ENCODE measurements around the gene PTGS1. TPM values are rescaled to one million over a fixed set of nuclear protein-coding genes. Genes with fewer than 3 reads are reported as not detected.

Gene PTGS1
- total and polyA plus RNA-seq, 2 of the 8 experiments (the other 6 are each of a cell fraction or from before 2014, with no cell fraction given), result 1.1 to 1.9 TPM

DNA sequence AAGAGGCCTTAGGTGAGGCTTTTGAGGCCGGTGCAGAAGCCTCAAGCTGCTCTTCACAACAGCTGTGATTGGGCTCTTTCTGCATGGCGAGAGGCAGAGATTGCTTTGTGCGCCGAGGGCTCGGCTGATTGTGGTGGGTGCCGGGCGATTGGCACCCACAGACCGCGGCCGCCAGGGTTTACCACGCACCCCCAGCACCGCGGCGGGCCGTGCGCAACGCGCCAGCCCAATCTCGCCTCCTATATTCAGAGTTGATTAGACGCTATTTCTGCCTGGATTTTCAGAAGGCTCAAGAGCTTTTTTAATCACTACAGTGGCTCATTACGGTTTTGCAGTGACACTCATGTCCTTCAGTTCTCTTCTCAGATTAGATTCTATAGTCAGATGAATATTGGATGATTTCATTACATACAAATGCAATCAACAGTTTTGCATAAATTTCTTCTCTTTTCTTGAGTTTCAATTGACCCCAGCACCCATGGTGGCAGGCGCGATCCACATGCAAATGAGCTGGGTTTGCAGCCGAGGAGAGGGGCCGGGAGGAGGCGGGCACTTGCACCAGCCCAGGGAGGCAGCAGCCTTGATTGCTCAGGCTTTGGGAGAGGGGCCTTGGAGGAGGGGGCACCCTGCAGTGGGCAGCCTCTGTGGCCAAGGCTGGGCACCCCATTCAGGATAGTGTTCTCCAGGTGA, 33.8 kb upstream of the PTGS1 start:
- CTCF ChIA-PET (ENCODE audit: partially characterized antibody), result interaction anchor here (0.6 to 25.6 kb wide), 10 partner anchors 11 to 238 kb away, joined by 3 to 544 read pairs (median 3); no protein-coding TSS in a partner anchor
- Histone ChIP-seq H3K14ac (ENCODE audit: insufficient read length) (no peak overlapping the region), H3K79me2 (ENCODE audit: control insufficient read depth in 1 of 2, insufficient read depth in 2 of 2, low read length in 2 of 2) (no peaks in the 10 kb centered on the region), H3K9ac (replicated peaks in 1 of 4; ENCODE audit: extremely low read depth in 1 of 4, low read depth in 3 of 4, low read length in 3 of 4) (no peak overlapping the region), H2BK20ac (ENCODE audit: low read length) (peak overlapping the region; percentile 93; the same call in 1 of the 2 replicates), H2BK12ac (ENCODE audit: low read depth, low read length) (peak overlapping the region; percentile 95), H3K79me1 (ENCODE audit: low read depth, low read length) (no peaks in the 10 kb centered on the region), H2BK120ac (replicated peaks; ENCODE audit: low read depth, low read length) (no peak overlapping the region), H3K4me1 (replicated peaks in 1 of 4; ENCODE audit: control insufficient read depth in 3 of 4, insufficient read depth in 4 of 4, low read length in 3 of 4) (peaks cover 17 to 45% (median 25%) of the 10 kb centered on the region in 4 experiments), H3K56ac (replicated peaks; ENCODE audit: insufficient read length, low read depth, low read length) (no peak overlapping the region), H3K4ac (replicated peaks; ENCODE audit: insufficient read length, low read depth, low read length) (no peak overlapping the region), H4K5ac (ENCODE audit: insufficient read length, low read depth, low read length) (no peak overlapping the region), H2AK5ac (ENCODE audit: low read depth, low read length) (no peak overlapping the region), H4K8ac (ENCODE audit: extremely low read depth, insufficient read depth, low read length) (peak overlapping the region; percentile 28), H3K27me3 (replicated peaks in 1 of 4; ENCODE audit: control insufficient read depth in 3 of 4, extremely low read depth in 1 of 4, insufficient read depth in 3 of 4, low read length in 3 of 4) (0 out of 7 replicates have a peak, but pooled peaks cover 0 to 2% (median 0%) of the 10 kb centered on the region in 4 experiments), H2BK5ac (ENCODE audit: low read depth, low read length) (peak overlapping the region; percentile 75; the same call in 1 of the 2 replicates), H3K36me3 (ENCODE audit: control insufficient read depth in 2 of 4, insufficient read depth in 4 of 4, low read length in 3 of 4) (no peaks in the 10 kb centered on the region), H3K4me2 (ENCODE audit: insufficient read depth in 1 of 2, low read depth in 2 of 2, low read length in 2 of 2) (peak overlapping the region; percentile 60), H2BK15ac (ENCODE audit: low read length) (no peak overlapping the region), H3K23ac (ENCODE audit: insufficient read length) (no peak overlapping the region), H2AFZ (ENCODE audit: low read length) (peak overlapping the region; percentile 2; the same call in 1 of the 2 replicates), H3K18ac (ENCODE audit: extremely low read depth, low read length) (peak overlapping the region; percentile 67), H4K20me1 (replicated peaks in 1 of 2; ENCODE audit: control insufficient read depth in 1 of 2, insufficient read depth in 2 of 2, low read length in 2 of 2) (no peaks in the 10 kb centered on the region), H3K27ac (ENCODE audit: low read depth, low read length) (no peak overlapping the region), H3K9me3 (ENCODE audit: insufficient read depth in 2 of 2, low read depth in 1 of 2, low read length in 1 of 2) (no peaks in the 10 kb centered on the region), H3K4me3 (ENCODE audit: extremely low read depth in 1 of 4, insufficient read depth in 2 of 4, low read depth in 3 of 4, low read length in 4 of 4) (peak overlapping the region in 3 of 4 experiments; percentile 5 to 48 (median 19); a peak in 4 of 8 replicates), H3K23me2 (ENCODE audit: low read depth, low read length) (no peaks in the 10 kb centered on the region; the same call in 1 of the 2 replicates), H4K91ac (replicated peaks; ENCODE audit: insufficient read length, low read length) (peak overlapping the region; percentile 35)
- WGBS, 2 experiments (ENCODE audit: extremely low coverage in 1 of 2, insufficient coverage in 1 of 2, insufficient read length in 1 of 2, insufficient replicate concordance in 2 of 2, low coverage in 1 of 2, low lambda C conversion rate in 2 of 2, missing lambda C conversion rate in 1 of 2), result 24% methylated on average over 26 of the region's 26 CpGs; no CpG with 5 or more reads in 1 of the 2 experiments
- POLR2A ChIA-PET (ENCODE audit: partially characterized antibody), result interaction anchor here (0.9 to 2.4 kb wide), 6 partner anchors 9 to 72 kb away, joined by 3 to 8 read pairs (median 4); partner anchors contain the start of genes MRRF and RBM18
- FAIRE-seq, result no peak
- peak; percentile 32 for TF ChIP-seq KDM4A (IDR thresholded peaks at IDR 0.05; ENCODE audit: low read depth, low read length, severe bottlenecking)
- TF ChIP-seq RBBP5 (IDR thresholded peaks at IDR 0.05; ENCODE audit: borderline replicate concordance, low read depth, low read length), result 0 out of 2 replicates have a peak, but pooled peaks have one; percentile 20
- TF ChIP-seq CHD1 (IDR thresholded peaks at IDR 0.05; ENCODE audit: low read depth, low read length), result no peak
- TF ChIP-seq TAF7 (optimal IDR thresholded peaks at IDR 0.05; ENCODE audit: borderline replicate concordance, low read depth, low read length), result peak; percentile 31
- TF ChIP-seq FOSL1 (IDR thresholded peaks at IDR 0.05; ENCODE audit: insufficient read depth, low read depth, low read length), result no peak
- TF ChIP-seq ASH2L (IDR thresholded peaks at IDR 0.05; ENCODE audit: low read length), result no peak
- TF ChIP-seq YY1 (IDR thresholded peaks at IDR 0.05; ENCODE audit: low read depth, low read length), result no peak
- TF ChIP-seq CEBPB (IDR thresholded peaks at IDR 0.05; ENCODE audit: low read depth, low read length), result no peak
- DNase-seq (ENCODE audit: low read depth in 1 of 2, low spot score in 2 of 2), result no peak

Measured in H1 (cell line).